KMS-11 (cell line): ENCODE data around the gene UMOD.

Experiments used
- H2AFZ ChIP-seq: fragments of 200-600 bp; sonication (generic); 2 replicates; pipeline ENCODE4 v1.6.1; 2016; ENCODE audit warnings: antibody characterized with exemption, mixed run types, low read depth
- H3K27ac ChIP-seq: fragments of 200-600 bp; sonication (generic); 2 replicates; pipeline ENCODE4 v1.6.1; 2016; ENCODE audit warnings: mild to moderate bottlenecking, mixed run types
- H3K27me3 ChIP-seq: fragments of 200-600 bp; sonication (generic); 2 replicates; pipeline ENCODE4 v1.6.1; 2017; ENCODE audit warnings: mild to moderate bottlenecking, low read depth, mixed run types, moderate library complexity; ENCODE audit not compliant: insufficient read depth
- H3K36me3 ChIP-seq: fragments of 200-600 bp; sonication (generic); 2 replicates; pipeline ENCODE4 v1.6.1; 2017; ENCODE audit warnings: mild to moderate bottlenecking, mixed run types; ENCODE audit not compliant: insufficient read depth
- H3K4me1 ChIP-seq: fragments of 200-600 bp; sonication (generic); 2 replicates; pipeline ENCODE4 v1.6.1; 2016; ENCODE audit warnings: mild to moderate bottlenecking, low read depth, mixed run types; ENCODE audit not compliant: poor library complexity, severe bottlenecking
- H3K4me2 ChIP-seq: fragments of 200-600 bp; sonication (generic); 2 replicates; pipeline ENCODE4 v1.7.0; 2016; ENCODE audit warnings: mild to moderate bottlenecking, mixed run types
- H3K4me3 ChIP-seq: fragments of 200-600 bp; sonication (generic); IDR thresholded peaks from 2 replicates; pipeline ENCODE4 v1.6.1; 2017; ENCODE audit warnings: low read depth, low read length, mixed read lengths; ENCODE audit not compliant: insufficient read depth
- H3K79me2 ChIP-seq: fragments of 200-600 bp; sonication (generic); 2 replicates; pipeline ENCODE4 v1.6.1; 2016; ENCODE audit warnings: low read depth, mixed run types; ENCODE audit not compliant: insufficient read depth
- H3K9ac ChIP-seq: fragments of 200-600 bp; sonication (generic); 2 replicates; pipeline ENCODE4 v1.6.1; 2016; ENCODE audit warnings: mild to moderate bottlenecking, mixed run types
- H4K20me1 ChIP-seq: fragments of 200-600 bp; sonication (generic); 2 replicates; pipeline ENCODE4 v1.6.1; 2016; ENCODE audit warnings: mild to moderate bottlenecking, mixed run types; ENCODE audit not compliant: insufficient read depth
- CTCF ChIP-seq: fragments of 200-600 bp; sonication (generic); conservative IDR thresholded peaks from 2 replicates; pipeline ENCODE4 v1.6.1; 2017; ENCODE audit warnings: low read depth, mild to moderate bottlenecking, antibody characterized with exemption, low read length, moderate library complexity, mixed read lengths

Gene UMOD

GRCh38 chr16:20308266-20308665 lies 44.2 kb downstream of the UMOD start:
- H3K27ac ChIP-seq, result no peak overlapping the region
- no peaks in the 10 kb centered on the region for H3K27me3 ChIP-seq
- no peaks in the 10 kb centered on the region for H3K79me2 ChIP-seq
- H3K4me1 ChIP-seq, result no peaks in the 10 kb centered on the region
- no peaks in the 10 kb centered on the region for H4K20me1 ChIP-seq
- no peak overlapping the region for H2AFZ ChIP-seq
- TF ChIP-seq CTCF, result no peak
- no peak overlapping the region for H3K9ac ChIP-seq
- no peaks in the 10 kb centered on the region for H3K36me3 ChIP-seq
- no peak overlapping the region for H3K4me2 ChIP-seq
- H3K4me3 ChIP-seq, result no peak overlapping the region

GRCh38 chr16:20307791-20308190 lies 44.7 kb downstream of the UMOD start:
- Histone ChIP-seq H3K4me1 (no peaks in the 10 kb centered on the region), H3K27me3 (no peaks in the 10 kb centered on the region), H3K4me3 (no peak overlapping the region), H4K20me1 (no peaks in the 10 kb centered on the region), H3K27ac (no peak overlapping the region), H3K9ac (no peak overlapping the region), H3K4me2 (no peak overlapping the region), H3K36me3 (no peaks in the 10 kb centered on the region), H2AFZ (no peak overlapping the region), H3K79me2 (no peaks in the 10 kb centered on the region)
- TF ChIP-seq CTCF, result no peak

- Histone ChIP-seq H2AFZ (no peak overlapping the region), H3K4me3 (no peak overlapping the region), H3K4me2 (no peak overlapping the region), H3K27ac (no peak overlapping the region), H3K36me3 (no peaks in the 10 kb centered on the region), H4K20me1 (no peaks in the 10 kb centered on the region), H3K79me2 (no peaks in the 10 kb centered on the region), H3K9ac (no peak overlapping the region), H3K27me3 (no peaks in the 10 kb centered on the region), H3K4me1 (no peaks in the 10 kb centered on the region)
- no peak for TF ChIP-seq CTCF
These were observed 45.3 kb downstream of the UMOD start for GRCh38 chr16:20307240-20307671.

DNA sequence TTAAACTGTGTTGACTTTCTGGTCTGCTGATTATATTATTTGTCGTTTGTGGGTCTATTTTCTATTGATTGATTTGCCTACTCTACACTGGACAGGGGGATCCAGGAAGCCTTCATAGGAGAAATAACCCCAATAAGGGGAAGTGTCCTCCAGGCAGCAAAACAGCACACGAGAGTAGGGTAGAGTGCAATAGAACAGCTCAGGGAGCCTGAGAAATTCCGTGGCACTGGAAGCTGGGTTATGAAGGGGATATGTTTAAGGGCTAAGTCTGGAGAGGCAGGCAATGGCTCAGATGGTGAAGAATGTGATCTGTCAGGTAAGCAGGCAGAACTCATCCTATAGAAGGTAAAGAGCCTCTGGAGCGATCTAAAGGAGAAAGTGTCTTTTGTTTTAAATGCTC lies 46.1 kb downstream of the UMOD start:
- Histone ChIP-seq H2AFZ (no peak overlapping the region), H3K79me2 (no peaks in the 10 kb centered on the region), H3K36me3 (no peaks in the 10 kb centered on the region), H4K20me1 (no peaks in the 10 kb centered on the region), H3K27ac (no peak overlapping the region), H3K4me3 (no peak overlapping the region), H3K9ac (no peak overlapping the region), H3K4me2 (no peak overlapping the region), H3K4me1 (no peaks in the 10 kb centered on the region), H3K27me3 (no peaks in the 10 kb centered on the region)
- no peak for TF ChIP-seq CTCF
